Right kidney (tissue), 1 donor: ENCODE data around the gene STARD10.
A peak's percentile ranks its signal among the peaks of the same experiment; 100 is the strongest.
"Not testable (repeated sequence)": the region's sequence is repeated elsewhere in the genome, so short reads cannot be mapped to it uniquely, and the experiment has no call there.

Experiments used
- DNase-seq: peaks from one replicate; pipeline ENCODE4 v3.0.0-alpha.2; 2016

Gene STARD10

GRCh38 chr11:72811686-72812085, 17.8 kb upstream of the STARD10 start:
- DNase-seq: not testable (repeated sequence)

GRCh38 chr11:72808331-72808798, 14.5 kb upstream of the STARD10 start:
- no peak for DNase-seq

GRCh38 chr11:72807792-72808191, 13.9 kb upstream of the STARD10 start:
- DNase-seq: no peak

GRCh38 chr11:72807021-72807693, 13.3 kb upstream of the STARD10 start:
- no peak for DNase-seq

GRCh38 chr11:72806378-72806777, 12.5 kb upstream of the STARD10 start:
- not testable (repeated sequence) for DNase-seq

- DNase-seq: no peak
These were observed 11.4 kb upstream of the STARD10 start for GRCh38 chr11:72805216-72805615.

GRCh38 chr11:72802822-72803221, 9.0 kb upstream of the STARD10 start:
- no peak for DNase-seq

- no peak for DNase-seq
These were observed 5.6 kb upstream of the STARD10 start for GRCh38 chr11:72799441-72799840.

GRCh38 chr11:72798361-72798760, 4.5 kb upstream of the STARD10 start:
- no peak for DNase-seq

- DNase-seq: no peak
These were observed 797 bp downstream of the STARD10 start for GRCh38 chr11:72793076-72793424.

- DNase-seq: no peak
These were observed 1.3 kb downstream of the STARD10 start for GRCh38 chr11:72792437-72793021.

GRCh38 chr11:72791228-72791627, 2.6 kb downstream of the STARD10 start:
- DNase-seq: not testable (repeated sequence)

GRCh38 chr11:72789493-72790131, 4.2 kb downstream of the STARD10 start:
- DNase-seq: no peak

GRCh38 chr11:72788241-72788640, 5.6 kb downstream of the STARD10 start:
- no peak for DNase-seq

- no peak for DNase-seq
These were observed 6.4 kb downstream of the STARD10 start for GRCh38 chr11:72787216-72788104.

GRCh38 chr11:72786305-72787215, 7.3 kb downstream of the STARD10 start:
- DNase-seq: no peak

- no peak for DNase-seq
These were observed 9.2 kb downstream of the STARD10 start for GRCh38 chr11:72784662-72785061.

- DNase-seq: no peak
These were observed 10.5 kb downstream of the STARD10 start for GRCh38 chr11:72783144-72783905.

- DNase-seq: peak; percentile 64
These were observed 11.5 kb downstream of the STARD10 start for GRCh38 chr11:72782081-72782920.
